ENCODE measurements around the gene SPNS2. TPM values are rescaled to one million over a fixed set of nuclear protein-coding genes. Genes with fewer than 3 reads are reported as not detected.

Gene SPNS2
- total and polyA plus RNA-seq, 10 of the 15 experiments (the other 5 are each of a cell fraction or from before 2014, with no cell fraction given) = 0.04 to 1.1 (median 0.23) TPM; not detected in 2

DNA sequence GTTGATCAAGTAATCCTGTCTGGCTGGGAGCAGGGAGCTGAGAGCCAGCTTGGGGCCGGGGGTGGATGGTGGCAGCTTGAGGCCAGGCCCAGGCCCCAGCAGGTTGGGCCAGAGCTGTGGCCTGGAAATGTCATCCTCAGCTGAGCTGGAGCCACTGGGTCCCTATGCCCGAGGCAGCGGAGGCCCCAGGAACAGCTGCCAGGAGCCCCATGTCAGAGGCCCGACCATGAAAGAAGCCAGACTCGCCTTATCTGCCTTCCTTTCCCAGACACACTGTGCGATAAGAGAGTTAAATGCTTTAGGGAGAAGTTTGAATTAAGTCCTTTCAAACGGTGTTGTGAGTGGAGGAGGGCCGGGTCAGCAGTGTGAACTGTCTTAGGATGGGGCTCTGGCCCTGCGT, 89.1 kb downstream of the SPNS2 start:
- DNase-seq (ENCODE audit: low read depth, low spot score) (no peak), FAIRE-seq (no peak), ATAC-seq (no peak)
- Histone ChIP-seq H3K9ac (ENCODE audit: control insufficient read depth, insufficient read depth, low read length) (no peak overlapping the region), H3K9me3 (replicated peaks; ENCODE audit: control insufficient read depth, insufficient read depth, low read length) (no peaks in the 10 kb centered on the region; the same call in 2 of the 3 replicates), H3K79me2 (ENCODE audit: control insufficient read depth, insufficient read depth, low read length) (no peaks in the 10 kb centered on the region), H3K4me1 (ENCODE audit: control insufficient read depth, insufficient read depth, low read length) (no peaks in the 10 kb centered on the region), H2AFZ (ENCODE audit: control insufficient read depth, low read depth, low read length) (no peak overlapping the region), H3K36me3 (ENCODE audit: control insufficient read depth in 2 of 2, insufficient read depth in 2 of 2, low read length in 1 of 2) (no peaks in the 10 kb centered on the region), H3K27me3 (replicated peaks in 1 of 2; ENCODE audit: control insufficient read depth in 2 of 2, insufficient read depth in 2 of 2, low read length in 1 of 2) (peaks cover 10 to 13% of the 10 kb centered on the region in 2 experiments), H3K27ac (ENCODE audit: control insufficient read depth, insufficient read depth) (no peak overlapping the region), H3K4me3 (no peak overlapping the region), H4K20me1 (ENCODE audit: control insufficient read depth, insufficient read depth) (no peaks in the 10 kb centered on the region; the same call in none of the 2 replicates), H3K4me2 (ENCODE audit: control insufficient read depth, insufficient read depth) (no peak overlapping the region)
- WGBS (ENCODE audit: insufficient coverage, insufficient replicate concordance, low lambda C conversion rate, missing lambda C conversion rate) = 33% methylated on average over 9 of the region's 9 CpGs
- TF ChIP-seq NFXL1 (IDR thresholded peaks at IDR 0.05; ENCODE audit: borderline replicate concordance) (no peak), RB1 (IDR thresholded peaks at IDR 0.05; ENCODE audit: borderline replicate concordance) (no peak), SPI1 (IDR thresholded peaks at IDR 0.05; ENCODE audit: borderline replicate concordance, insufficient read depth, low read depth, low read length) (no peak), KLF5 (IDR thresholded peaks at IDR 0.05; ENCODE audit: partially characterized antibody) (no peak), BACH1 (IDR thresholded peaks at IDR 0.05; ENCODE audit: borderline replicate concordance) (no peak)
- intact Hi-C loops (cut with micrococcal nuclease; ENCODE audit: unreplicated experiment) = no loop called here
- ChIA-PET POLR2A (no interaction called here), SMC1A (ENCODE audit: uncharacterized antibody, unreplicated experiment) (no interaction called here), RAD21 (ENCODE audit: unreplicated experiment) (no interaction called here), CTCF (no interaction called here)
- BruUV-seq (replicated peaks) = no TSS peak
- in situ Hi-C loops (cut with MboI) = no loop called here

DNA sequence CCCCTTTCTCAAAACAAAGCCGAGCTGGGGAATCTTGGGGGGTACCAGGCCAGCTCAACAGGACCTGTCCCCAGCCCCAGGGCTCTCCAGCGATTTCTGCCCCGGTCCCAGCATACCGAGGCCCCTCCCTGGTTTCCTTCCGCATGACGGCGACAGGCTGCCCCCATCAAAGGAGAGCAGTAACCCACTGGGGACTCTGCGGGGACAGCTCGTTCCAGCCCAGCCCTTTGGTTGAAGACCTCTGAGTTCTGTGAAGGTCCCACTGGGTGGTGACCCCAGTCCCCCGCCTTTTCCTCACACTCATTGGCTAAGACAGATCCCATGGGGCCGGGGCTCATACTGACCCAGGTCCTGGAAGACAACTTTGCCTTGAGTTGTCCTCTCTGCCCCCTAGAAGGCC, 89.7 kb downstream of the SPNS2 start:
- H2AFZ ChIP-seq (ENCODE audit: control insufficient read depth, low read depth, low read length) = no peak overlapping the region
- no peak overlapping the region for H3K4me2 ChIP-seq (ENCODE audit: control insufficient read depth, insufficient read depth)
- no peaks in the 10 kb centered on the region; the same call in 2 of the 3 replicates for H3K9me3 ChIP-seq (replicated peaks; ENCODE audit: control insufficient read depth, insufficient read depth, low read length)
- DNase-seq (ENCODE audit: low read depth, low spot score) (no peak), ATAC-seq (no peak), FAIRE-seq (no peak)
- H3K4me1 ChIP-seq (ENCODE audit: control insufficient read depth, insufficient read depth, low read length) = no peaks in the 10 kb centered on the region
- H3K9ac ChIP-seq (ENCODE audit: control insufficient read depth, insufficient read depth, low read length) = no peak overlapping the region
- H4K20me1 ChIP-seq (ENCODE audit: control insufficient read depth, insufficient read depth) = no peaks in the 10 kb centered on the region; the same call in none of the 2 replicates
- no peak overlapping the region for H3K4me3 ChIP-seq
- H3K79me2 ChIP-seq (ENCODE audit: control insufficient read depth, insufficient read depth, low read length) = no peaks in the 10 kb centered on the region
- H3K27me3 ChIP-seq (replicated peaks in 1 of 2; ENCODE audit: control insufficient read depth in 2 of 2, insufficient read depth in 2 of 2, low read length in 1 of 2) = peaks cover 10% of the 10 kb centered on the region in 2 experiments
- POLR2A ChIA-PET = no interaction called here
- no peaks in the 10 kb centered on the region for H3K36me3 ChIP-seq (ENCODE audit: control insufficient read depth in 2 of 2, insufficient read depth in 2 of 2, low read length in 1 of 2)
- CTCF ChIA-PET = no interaction called here
- in situ Hi-C loops (cut with MboI) = no loop called here
- intact Hi-C loops (cut with micrococcal nuclease; ENCODE audit: unreplicated experiment) = no loop called here
- H3K27ac ChIP-seq (ENCODE audit: control insufficient read depth, insufficient read depth) = no peak overlapping the region
- SMC1A ChIA-PET (ENCODE audit: uncharacterized antibody, unreplicated experiment) = no interaction called here
- 36% methylated on average over 11 of the region's 11 CpGs for WGBS (ENCODE audit: insufficient coverage, insufficient replicate concordance, low lambda C conversion rate, missing lambda C conversion rate)
- RAD21 ChIA-PET (ENCODE audit: unreplicated experiment) = no interaction called here
- no TSS peak for BruUV-seq (replicated peaks)
- TF ChIP-seq ETV6 (conservative IDR thresholded peaks at IDR 0.05 in 1 of 2, IDR thresholded peaks at IDR 0.05 in 1 of 2; ENCODE audit: borderline replicate concordance in 1 of 2, low read depth in 1 of 2) (no peak), MEF2B (IDR thresholded peaks at IDR 0.05; ENCODE audit: partially characterized antibody, poor library complexity, severe bottlenecking) (no peak), ZZZ3 (IDR thresholded peaks at IDR 0.05; ENCODE audit: control insufficient read depth, insufficient read length, low read depth) (no peak), ESRRA (IDR thresholded peaks at IDR 0.05; ENCODE audit: low read length) (no peak), STAT1 (conservative IDR thresholded peaks at IDR 0.05) (no peak), RAD51 (IDR thresholded peaks at IDR 0.05) (no peak), BCL11A (IDR thresholded peaks at IDR 0.05; ENCODE audit: low read depth, low read length) (no peak), ZNF217 (IDR thresholded peaks at IDR 0.05) (no peak), NFYB (IDR thresholded peaks at IDR 0.05; ENCODE audit: insufficient read depth, low read depth, low read length) (no peak), RBBP5 (conservative IDR thresholded peaks at IDR 0.05) (no peak)
- TF ChIP-seq, protein P1, sequence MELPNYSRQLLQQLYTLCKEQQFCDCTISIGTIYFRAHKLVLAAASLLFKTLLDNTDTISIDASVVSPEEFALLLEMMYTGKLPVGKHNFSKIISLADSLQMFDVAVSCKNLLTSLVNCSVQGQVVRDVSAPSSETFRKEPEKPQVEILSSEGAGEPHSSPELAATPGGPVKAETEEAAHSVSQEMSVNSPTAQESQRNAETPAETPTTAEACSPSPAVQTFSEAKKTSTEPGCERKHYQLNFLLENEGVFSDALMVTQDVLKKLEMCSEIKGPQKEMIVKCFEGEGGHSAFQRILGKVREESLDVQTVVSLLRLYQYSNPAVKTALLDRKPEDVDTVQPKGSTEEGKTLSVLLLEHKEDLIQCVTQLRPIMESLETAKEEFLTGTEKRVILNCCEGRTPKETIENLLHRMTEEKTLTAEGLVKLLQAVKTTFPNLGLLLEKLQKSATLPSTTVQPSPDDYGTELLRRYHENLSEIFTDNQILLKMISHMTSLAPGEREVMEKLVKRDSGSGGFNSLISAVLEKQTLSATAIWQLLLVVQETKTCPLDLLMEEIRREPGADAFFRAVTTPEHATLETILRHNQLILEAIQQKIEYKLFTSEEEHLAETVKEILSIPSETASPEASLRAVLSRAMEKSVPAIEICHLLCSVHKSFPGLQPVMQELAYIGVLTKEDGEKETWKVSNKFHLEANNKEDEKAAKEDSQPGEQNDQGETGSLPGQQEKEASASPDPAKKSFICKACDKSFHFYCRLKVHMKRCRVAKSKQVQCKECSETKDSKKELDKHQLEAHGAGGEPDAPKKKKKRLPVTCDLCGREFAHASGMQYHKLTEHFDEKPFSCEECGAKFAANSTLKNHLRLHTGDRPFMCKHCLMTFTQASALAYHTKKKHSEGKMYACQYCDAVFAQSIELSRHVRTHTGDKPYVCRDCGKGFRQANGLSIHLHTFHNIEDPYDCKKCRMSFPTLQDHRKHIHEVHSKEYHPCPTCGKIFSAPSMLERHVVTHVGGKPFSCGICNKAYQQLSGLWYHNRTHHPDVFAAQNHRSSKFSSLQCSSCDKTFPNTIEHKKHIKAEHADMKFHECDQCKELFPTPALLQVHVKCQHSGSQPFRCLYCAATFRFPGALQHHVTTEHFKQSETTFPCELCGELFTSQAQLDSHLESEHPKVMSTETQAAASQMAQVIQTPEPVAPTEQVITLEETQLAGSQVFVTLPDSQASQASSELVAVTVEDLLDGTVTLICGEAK (IDR thresholded peaks at IDR 0.05; ENCODE audit: borderline replicate concordance) = no peak
